HG03064 (cell line): ENCODE measurements around the gene TAS2R60.
"Not testable (repeated sequence)": the region's sequence is repeated elsewhere in the genome, so short reads cannot be mapped to it uniquely, and the experiment has no call there.

Source experiments
- ATAC-seq: cut with Tn5 transposase; IDR thresholded peaks from one replicate; pipeline ENCODE4 v1.9.1; 2021; ENCODE audit warnings: low read depth; ENCODE audit not compliant: unreplicated experiment

TAS2R60 gene, protein sequence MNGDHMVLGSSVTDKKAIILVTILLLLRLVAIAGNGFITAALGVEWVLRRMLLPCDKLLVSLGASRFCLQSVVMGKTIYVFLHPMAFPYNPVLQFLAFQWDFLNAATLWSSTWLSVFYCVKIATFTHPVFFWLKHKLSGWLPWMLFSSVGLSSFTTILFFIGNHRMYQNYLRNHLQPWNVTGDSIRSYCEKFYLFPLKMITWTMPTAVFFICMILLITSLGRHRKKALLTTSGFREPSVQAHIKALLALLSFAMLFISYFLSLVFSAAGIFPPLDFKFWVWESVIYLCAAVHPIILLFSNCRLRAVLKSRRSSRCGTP

GRCh38 chr7:143443153-143443552, at the start of gene TAS2R60:
Gene TAS2R60, plus strand, starts transcription at chr7:143443453. Its CDS starts 0 bp downstream, at chr7:143443453.
- no peak for ATAC-seq

DNA sequence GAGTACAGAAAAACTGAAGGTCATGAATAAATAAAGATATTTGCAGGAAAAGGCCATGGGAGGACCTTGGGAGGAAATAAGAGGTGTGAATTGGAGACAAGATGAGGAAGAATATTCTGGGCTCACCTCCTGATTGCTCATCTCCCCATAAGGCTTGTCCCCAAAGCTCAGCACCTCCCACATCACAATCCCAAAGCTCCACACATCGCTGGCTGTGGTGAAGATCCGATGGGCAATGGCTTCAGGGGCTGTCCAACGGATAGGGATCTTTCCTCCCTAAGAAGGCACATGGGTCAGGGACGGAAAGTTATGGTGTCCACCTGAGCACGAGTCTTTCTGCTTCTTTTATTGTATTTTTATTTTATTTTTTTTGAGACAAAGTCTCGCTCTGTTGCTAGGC, 49.2 kb upstream of the TAS2R60 start:
- no peak for ATAC-seq

- ATAC-seq: no peak
Observed at GRCh38 chr7:143394777-143395176, 48.5 kb upstream of the TAS2R60 start.

DNA sequence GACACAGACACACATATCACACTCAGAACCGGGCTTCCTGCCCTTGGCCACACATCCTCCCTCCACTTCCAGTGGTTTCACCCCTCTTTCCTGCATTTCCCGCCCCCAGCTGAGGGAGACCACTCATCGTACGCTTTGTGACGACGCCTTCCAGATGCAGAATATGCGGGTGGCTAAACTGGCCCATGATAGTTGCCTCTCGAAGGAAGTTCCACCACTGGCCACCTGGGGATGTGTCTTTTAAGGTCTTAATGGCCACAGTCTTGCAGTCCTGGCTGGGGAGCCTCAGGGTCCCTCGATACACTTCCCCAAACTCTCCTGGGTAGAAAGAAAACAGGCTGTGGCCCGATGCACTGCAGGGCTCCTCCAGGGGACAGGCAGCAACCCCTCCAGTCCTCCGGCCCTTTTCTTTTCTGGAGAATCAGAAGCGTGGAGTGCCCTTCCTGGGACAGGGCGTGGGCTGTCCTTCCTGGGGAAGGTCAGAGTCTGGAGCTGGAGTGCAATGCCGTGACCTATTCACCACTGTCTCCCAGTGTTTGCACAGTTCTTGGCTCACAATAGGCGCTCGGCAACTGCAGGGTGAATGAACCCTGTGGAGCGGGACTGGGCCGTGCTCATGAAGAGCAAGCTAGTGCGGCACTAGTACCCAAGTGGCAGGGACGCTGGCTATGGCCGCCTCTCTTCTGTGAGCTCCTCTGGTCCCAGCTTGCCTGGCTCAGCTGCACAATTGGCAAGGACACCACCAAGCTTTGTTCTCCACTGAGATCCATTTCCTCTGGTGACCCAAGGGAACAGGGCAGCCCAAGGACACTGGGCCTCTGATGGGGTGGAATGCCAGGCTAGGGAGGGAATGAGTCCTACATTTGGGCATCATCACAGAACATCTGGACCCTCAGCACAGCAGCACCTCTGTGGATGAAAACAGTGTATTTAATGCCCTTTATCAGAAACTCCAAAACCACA, 47.8 kb upstream of the TAS2R60 start:
- ATAC-seq: no peak

- ATAC-seq: no peak
Observed at GRCh38 chr7:143396182-143396581, 47.1 kb upstream of the TAS2R60 start.

DNA sequence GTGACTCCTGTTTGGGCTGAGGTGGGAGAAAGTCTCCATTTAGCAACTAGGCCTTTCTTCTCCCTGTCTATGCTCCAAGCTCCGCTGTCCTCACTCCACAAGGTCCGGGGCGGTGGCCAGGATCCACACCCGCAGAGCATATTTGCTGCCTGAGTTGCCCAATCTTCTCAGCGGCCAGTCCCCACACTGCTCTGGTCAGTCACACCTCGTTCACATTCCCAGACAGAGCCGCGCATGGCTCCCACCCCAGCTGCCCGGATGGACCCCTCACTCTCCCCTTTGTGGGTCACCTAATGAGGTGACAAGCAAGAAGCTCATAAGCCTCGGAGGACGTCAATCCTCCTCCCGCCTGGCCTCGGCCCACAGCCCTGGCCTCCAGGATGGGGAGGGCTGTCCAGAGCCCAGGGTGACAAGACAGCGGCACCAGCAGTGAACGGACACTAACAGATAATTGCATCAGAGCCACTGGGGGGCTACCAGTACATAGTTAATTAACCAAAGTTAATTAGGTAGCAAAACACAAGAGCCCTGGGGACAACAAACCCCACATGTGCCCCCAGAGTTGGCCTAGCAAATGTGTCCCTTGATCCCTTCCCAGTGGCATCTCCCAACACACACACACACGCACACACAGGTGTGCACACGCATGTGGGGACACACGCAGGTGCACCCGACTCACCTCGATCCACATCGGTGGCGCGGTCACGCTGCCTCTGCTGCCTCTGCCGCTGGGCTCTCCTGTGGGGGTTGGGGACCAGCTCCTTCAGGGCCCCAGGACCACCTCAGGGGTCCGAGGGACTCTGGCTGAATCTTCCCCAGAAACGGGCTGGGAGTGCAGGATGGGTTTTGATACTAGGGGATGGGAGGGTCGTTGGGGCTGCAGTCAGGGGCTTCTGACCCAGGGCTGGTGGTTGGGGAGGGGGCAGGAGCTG, 46.4 kb upstream of the TAS2R60 start:
- ATAC-seq: no peak

DNA sequence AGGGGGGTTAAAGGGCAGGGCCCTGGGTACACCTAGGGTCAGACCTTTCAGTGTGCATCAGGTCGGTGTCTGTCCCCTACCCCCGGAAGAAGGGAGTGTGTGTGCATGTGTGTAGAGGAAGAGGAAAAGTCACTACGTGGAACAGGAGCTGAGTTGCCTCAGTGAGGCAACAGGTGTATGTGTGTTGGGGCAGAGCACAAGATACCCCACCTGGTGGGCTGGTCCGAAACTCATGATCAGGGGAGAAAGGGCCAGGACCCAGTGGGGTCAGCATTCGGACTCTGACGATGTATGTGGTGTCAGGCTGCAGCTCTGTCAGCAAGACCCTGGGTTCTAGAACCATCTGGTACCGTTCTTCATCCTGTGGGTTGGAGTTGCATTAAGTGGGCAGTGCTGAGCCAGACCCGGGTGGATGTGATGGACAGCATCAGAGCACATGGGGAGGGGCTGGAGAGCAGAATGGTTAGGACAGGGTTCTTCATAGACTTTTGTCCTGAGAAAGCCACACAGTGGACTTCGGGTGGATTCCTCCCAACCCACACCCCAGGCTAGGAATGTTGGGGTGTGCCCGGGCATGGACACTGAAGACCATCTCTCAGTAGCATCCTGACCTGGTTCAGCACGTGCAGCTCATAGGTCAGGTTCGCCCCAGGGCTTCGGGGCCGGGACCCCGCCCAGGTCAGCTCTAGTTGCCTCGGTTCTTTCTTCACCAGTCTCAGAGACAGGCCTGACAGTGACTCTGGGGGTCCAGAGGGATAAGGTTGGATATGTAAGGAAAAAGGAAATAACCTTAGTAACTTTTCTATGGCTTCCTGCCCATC, 45.3 kb upstream of the TAS2R60 start:
- no peak for ATAC-seq

- ATAC-seq: no peak
Observed at GRCh38 chr7:143398616-143399015, 44.6 kb upstream of the TAS2R60 start.

DNA sequence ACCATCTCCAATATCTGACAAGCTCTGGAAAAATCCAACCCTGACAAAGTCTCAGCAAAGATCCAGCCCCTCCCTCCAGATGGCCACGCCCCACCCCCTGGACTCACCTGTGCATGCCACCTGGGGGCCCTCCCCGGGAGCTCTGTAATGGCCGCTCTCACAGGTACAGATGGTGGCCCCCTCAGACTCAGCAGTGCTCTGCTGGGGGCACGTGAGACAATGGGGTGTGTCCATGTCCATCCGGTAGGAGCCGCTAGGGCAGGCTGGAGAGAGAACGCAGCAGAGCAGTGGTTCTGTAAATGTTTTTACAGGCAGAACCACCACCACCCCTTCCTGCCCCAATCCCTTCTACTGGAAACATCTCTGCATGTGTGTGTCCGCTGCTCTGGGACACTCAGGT, 44.1 kb upstream of the TAS2R60 start:
- no peak for ATAC-seq

- ATAC-seq: no peak
Observed at GRCh38 chr7:143399642-143400041, 43.6 kb upstream of the TAS2R60 start.

GRCh38 chr7:143401265-143401664, 42.0 kb upstream of the TAS2R60 start:
- no peak for ATAC-seq

GRCh38 chr7:143402233-143402632, 41.0 kb upstream of the TAS2R60 start:
- not testable (repeated sequence) for ATAC-seq

DNA sequence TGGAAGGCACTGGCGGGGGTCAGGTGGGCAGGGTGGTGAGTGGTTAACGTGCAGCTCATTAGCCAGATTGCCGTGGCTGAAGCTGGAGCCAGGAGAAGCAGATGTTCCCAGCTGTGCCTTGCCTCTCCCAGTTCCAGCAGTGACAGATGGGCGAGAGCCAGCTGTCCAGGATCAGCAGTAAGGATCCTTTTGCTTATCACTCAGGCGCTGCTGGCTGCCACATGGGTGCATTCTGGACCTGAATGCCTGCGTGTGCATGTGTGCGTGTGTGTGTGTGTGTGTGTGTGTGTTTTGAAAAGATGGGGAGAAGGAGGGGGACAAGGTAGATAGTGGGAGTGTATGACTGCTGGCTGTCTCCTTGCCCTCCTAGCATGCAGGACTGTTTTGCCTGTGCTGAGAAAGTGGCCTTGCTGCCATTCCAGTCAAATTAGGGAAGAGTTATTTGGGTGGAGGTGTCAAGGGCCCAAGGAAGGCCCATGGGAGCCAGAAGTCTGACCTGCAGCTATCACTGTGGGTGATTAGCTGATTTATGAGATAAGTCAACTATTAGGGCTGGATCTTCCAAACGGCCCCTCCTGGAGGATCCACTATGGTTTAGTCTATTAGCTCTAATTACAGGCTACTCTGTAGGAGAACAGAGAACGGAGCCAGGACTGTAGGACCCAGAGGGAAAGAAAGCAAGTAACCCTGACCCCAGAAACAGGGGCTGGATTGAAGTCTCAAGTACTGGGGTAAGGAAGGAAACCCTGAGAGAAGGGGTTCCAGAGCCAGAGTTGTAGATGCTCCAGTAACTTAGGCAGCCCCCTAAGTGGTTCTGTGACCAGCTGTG, 37.9 kb upstream of the TAS2R60 start:
- no peak for ATAC-seq

GRCh38 chr7:143406002-143406357, 37.3 kb upstream of the TAS2R60 start:
- ATAC-seq: no peak

- ATAC-seq: no peak
Observed at GRCh38 chr7:143407287-143408251, 35.7 kb upstream of the TAS2R60 start.

DNA sequence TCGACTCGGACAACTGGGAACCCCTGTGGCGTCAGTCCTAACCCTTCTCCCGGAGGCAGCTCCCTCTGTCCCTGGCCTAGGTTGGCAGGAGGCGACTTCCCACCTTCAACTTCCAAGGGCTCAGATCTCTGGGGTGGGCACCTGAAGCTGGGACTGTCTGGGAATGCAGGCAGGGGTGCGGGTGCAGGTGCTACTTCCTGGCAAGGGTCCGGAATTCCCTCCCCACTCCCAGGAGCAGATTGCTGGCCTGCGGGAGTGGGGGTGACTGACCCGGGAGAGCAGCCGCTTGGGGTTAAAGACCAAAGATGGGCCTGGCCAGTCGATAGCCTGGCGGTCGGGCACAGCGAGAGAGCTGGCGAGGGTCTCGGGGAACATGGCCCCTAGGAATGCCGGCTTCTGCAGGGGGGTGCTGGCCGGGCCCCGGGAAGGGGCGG, 35.0 kb upstream of the TAS2R60 start:
- no peak for ATAC-seq

DNA sequence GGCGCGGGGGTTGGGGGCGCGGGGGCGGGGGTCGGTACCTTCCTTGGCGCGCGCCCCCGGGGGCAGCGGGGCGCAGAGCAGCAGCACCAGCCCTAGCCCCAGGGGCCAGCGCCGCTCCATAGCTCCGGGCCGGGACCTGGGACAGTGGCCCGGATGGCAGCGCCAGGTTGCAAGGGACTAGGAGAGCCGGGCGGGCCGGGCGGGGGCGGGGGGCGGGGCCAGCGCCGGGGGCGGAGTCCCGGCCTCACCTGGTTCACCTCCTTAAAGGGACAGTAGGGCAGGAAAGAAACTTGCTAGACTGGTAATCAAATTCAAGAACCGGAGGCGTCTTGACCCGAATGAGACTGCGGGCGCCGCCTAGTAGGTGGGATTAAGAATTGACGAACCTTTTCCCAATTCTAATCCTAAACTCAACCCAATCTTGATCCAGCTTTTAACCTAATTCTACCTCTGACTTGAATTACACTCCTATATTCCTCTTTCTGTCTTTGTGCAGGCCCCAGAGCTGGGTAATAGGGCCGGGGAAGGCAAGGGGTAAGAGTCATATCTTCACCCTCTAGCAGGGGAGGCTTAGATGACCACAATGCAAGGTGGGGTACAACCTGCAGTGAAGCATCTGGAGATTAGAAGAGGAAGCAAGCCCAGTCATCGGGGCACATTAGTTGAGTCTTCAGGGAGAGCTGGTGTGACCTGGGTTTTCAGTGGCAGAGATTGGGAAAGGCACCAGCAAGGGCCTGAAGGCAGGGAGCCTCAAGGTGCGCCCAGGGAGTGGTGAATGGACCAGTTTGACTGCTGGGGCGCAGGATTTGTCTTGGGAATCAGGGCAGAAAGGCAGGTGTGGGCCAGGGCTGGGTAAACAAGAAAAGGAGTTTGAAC, 34.3 kb upstream of the TAS2R60 start, which contains the start of gene EPHA1:
Gene EPHA1 (minus strand): TSS at position 171 of the 876 bp plus-strand sequence. CDS start 51 bp downstream, at position 120.
- no peak for ATAC-seq
